GM12801 (cell line): ENCODE measurements around the gene HUNK.

ENCODE experiments used
- CTCF ChIP-seq: IDR thresholded peaks from one replicate; pipeline ENCODE4 v1.5.1; 2011; ENCODE audit warnings: control low read depth; ENCODE audit not compliant: insufficient read length; ENCODE audit errors: extremely low read depth

HUNK gene

GRCh38 chr21:31844206-31844605 lies 28.6 kb upstream of the HUNK start:
- TF ChIP-seq CTCF, result no peak

GRCh38 chr21:31845151-31845729 lies 27.6 kb upstream of the HUNK start:
- no peak for TF ChIP-seq CTCF

GRCh38 chr21:31846690-31847089 lies 26.1 kb upstream of the HUNK start:
- no peak for TF ChIP-seq CTCF

DNA sequence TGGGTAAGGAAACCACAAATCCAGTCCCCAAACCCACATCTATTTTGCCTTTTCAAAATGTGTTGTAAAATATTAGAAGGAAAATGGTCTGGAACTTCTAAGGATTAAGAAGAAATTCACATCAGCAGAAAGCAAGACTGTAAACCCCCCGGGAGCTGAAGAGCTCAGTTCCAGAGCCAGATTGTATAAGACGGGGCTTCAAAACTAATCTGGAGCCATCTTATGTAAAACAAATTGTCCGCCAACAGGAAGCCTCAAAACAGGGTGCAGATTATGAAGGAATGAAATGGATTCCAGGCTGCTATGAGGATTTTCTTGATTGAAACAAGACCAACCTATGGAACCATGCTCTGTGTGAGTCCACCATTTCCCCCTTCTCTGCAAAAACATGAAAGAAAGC lies 25.1 kb upstream of the HUNK start:
- TF ChIP-seq CTCF, result no peak

GRCh38 chr21:31848326-31848985 lies 24.4 kb upstream of the HUNK start:
- TF ChIP-seq CTCF, result no peak

DNA sequence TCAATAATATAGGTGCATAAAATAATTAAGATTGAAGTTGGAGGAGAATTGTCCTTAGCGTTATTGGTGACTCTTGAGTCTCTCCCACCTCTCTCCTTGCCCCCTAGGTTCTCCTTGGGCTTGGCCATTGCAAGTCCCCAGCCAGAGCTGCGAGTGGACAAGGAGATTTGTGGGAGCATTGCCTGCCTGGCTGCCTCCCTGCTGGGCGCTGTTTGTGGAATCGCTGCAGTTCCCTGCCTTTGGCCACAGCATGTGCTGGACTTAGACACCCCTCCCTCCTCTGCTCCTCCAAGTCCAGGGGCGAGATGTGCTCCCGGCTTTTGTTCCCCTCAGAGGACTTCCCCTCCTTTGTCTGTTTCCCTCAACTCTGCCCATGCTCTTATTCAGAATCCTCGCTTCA lies 21.9 kb upstream of the HUNK start:
- no peak for TF ChIP-seq CTCF

GRCh38 chr21:31855180-31855579 lies 17.6 kb upstream of the HUNK start:
- TF ChIP-seq CTCF, result no peak

DNA sequence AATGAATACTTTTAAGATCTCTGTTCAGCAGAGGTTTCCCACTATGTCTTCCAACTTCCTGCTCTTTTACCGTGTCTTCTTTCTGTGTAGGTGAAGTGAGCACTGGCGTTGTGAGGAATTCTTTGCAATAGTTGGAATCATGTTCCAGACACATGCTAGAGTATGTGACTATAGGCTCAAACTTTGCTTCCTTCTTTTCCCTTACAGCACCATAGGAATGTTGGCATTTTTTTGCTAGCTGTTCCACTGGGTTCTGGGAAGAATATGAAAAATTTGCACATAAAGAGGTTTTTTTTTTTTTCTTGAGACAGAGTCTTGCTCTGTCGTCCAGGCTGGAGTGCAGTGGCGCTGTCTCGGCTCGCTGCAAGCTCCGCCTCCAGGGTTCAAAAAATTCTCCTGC lies 15.7 kb upstream of the HUNK start:
- TF ChIP-seq CTCF, result no peak
